SK-N-MC (cell line): ENCODE measurements around the gene GPX3.

ENCODE experiments used
- EZH2 ChIP-seq: fragments of 200-600 bp; sonication (generic); IDR thresholded peaks from one replicate; pipeline ENCODE4 v1.6.1; 2017; ENCODE audit warnings: antibody characterized with exemption
- POLR2AphosphoS5 ChIP-seq: IDR thresholded peaks from 2 replicates; pipeline ENCODE4 v1.6.1; 2012; ENCODE audit warnings: mild to moderate bottlenecking, low read depth, low read length, borderline replicate concordance

GRCh38 chr5:151051931-151052608, 31.7 kb downstream of the GPX3 start:
- TF ChIP-seq EZH2 (no peak), POLR2AphosphoS5 (no peak)
